NOMO-1 treated with DMSO at 0.1 percent for 48 hours (cell line): ENCODE data around the gene BCAR3.
"Not testable (repeated sequence)": the region's sequence is repeated elsewhere in the genome, so short reads cannot be mapped to it uniquely, and the experiment has no call there.

Source experiments
- DNase-seq: peaks from one replicate; lab custom pipeline; 2025; ENCODE audit not compliant: unreplicated experiment; lab: John Stamatoyannopoulos, UW

The BCAR3 gene

DNA sequence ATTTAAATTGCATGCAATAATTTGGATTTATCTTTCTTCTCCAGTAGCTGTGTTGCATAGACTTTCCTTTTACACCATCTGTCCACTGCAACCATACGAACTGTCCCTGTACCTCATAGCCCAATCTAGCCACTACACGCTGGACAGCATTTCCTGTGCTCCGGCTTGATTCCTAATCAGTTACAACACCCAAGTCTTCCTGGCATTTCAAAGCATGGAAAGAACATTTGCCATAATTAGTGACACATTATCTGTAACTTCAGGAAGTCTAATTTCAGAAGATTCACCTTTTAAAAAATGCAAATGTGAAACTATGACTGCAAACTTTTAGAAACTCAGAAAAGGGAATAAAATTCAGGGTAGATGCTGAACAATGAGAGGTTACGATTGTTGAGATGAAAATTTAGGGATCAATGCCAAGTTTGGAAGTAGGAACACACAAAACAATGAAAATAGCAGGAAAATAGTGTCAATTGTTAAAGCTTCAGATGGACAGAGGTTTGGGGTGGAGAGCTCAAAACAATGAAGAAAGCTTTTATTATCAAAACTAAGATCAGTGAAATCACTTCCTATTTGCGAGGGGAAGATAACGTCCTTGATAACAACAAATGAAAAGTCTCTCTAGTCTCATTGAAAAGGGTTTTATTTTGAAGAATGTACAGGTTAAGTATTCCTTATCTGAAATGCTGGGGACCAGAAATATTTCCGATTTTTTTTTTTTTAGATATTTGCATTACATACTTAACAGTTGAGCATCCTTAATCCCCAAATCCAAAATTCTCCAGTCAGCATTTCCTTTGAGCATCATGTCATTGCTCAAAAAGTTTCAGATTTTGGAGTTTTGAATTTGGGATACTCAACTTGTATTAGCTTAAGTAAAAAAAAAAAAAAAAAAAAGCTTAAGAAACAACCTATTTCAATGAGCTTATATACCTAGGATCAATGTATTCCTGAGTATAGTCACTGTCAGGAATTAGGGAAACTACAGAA lies 126.5 kb downstream of the BCAR3 start:
- DNase-seq, result no peak

DNA sequence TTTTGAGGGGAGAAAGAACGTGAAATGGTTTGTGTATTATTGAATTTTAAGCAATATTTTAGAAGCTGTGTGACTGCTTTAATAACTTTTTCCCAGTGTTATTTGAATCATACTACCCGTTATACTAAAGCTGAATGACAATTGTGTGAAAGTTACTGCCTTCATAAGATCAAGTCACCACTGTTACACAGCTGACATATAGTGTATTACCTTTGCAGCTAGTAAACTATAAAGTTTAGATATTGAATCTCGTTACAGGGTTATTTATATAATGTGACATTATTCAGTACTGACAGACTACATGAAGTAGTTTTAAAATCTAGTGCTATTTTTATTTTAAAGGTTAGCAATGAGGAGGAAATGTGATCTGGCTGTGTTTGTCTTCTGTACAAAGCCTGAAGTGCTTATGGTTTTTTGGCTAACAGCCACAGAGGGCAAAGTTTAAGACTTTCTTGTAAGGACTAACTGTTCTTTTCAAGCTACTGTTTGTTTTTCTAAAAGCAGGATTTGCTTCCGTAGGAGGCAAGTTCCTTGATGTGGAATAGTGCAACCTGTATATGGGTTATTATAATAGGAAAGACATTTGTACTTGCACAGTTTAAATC lies 127.6 kb downstream of the BCAR3 start:
- not testable (repeated sequence) for DNase-seq

DNA sequence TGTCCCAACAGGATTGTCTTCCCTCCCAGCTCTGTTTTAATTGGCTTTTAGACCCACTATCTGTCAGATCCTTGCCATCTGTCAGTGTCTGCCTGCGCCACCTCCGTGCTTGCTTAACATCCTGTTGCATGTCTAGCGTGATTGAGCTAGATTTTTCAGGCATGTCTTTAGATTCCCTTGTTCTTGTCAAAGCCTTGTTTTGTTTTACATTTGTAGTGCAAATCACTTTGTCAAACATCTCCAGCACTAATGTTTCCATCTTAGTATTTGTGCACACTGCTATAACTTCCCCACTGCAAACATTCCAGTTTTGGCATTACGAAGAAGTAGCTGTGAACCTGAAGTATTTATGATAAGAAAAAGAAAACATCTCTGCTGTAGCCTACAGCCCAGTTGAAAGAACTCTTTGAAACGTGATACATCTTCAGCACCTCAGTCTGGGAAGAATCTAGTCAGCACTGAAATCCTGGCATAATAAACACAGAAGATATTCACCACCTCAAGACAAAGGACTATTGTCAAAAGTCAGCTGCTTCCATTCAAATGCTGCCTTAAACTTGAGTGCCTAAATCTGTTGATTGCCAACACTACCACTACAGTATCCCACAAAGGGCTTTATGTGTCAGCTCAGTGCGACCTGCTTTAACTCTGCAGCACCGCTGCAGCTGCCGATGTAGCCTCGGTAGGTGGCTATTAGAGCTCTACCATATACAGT lies 128.7 kb downstream of the BCAR3 start:
- DNase-seq, result peak; percentile 60

DNA sequence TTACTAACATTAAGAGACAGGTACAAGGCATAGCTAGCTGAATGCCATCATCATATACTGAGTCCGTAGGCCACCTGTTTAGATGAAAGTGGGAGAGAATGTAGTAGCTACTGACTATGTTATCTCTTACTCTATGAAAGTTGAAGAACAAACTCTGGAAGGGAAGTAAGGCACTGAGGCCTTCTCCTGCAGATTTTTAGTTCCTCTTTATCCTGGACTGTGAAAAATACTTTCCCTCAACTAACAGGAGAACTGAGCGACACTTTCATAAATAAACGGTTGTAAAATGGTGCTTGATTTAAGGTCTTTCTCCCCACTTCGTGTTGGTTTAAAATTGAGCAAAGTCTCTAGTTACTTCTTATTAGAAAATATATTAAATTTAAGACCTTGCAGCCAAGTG lies 131.8 kb downstream of the BCAR3 start:
- DNase-seq, result peak; percentile 49

DNA sequence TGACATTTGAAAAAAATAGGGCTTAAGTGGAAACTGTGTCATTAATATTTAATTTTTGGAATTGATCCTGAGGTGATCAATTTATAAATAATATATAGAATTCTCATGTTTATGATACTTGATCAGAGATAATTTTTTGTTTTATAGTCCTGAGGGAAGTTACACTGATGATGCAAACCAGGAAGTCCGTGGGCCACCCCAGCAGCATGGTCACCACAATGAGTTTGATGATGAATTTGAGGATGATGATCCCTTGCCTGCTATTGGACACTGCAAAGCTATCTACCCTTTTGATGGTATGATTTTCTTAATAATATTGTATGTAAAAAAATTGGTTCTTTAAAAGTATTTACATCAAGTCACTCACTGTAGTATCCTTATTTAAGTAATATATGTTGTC lies 132.5 kb downstream of the BCAR3 start:
- no peak for DNase-seq

DNA sequence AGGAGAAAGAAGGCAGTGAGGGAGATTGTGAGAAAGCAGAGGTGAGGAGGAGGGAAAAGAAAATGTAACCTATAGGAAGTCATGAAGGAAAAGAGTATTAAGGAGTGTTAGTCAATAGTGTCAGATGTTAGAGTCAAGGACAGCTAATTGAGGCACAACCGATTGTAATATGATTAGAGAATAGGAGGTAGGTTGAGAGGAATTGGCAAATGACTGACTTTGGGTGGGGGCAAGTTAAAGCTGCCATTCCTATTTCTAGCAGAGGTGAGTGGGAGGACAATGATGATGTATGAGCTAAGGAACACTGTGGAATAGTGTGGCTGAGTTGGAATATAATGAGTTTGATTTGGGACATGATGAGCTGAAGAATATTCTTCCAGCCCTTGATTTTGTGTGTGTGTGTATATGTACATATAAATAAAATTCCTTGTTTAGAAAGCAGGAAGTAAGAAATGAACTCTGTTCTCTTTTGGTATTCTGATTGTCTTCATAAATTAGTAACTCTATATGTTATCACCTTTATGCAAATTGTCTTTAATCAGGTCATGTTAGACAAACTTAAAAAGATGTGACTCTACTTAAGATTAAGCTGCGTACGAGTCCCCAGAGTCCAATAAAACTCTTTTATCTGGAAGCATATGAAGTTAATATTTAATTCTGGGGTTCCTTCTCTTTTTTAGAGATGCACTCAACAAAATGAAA lies 135.3 kb downstream of the BCAR3 start:
- DNase-seq, result no peak

DNA sequence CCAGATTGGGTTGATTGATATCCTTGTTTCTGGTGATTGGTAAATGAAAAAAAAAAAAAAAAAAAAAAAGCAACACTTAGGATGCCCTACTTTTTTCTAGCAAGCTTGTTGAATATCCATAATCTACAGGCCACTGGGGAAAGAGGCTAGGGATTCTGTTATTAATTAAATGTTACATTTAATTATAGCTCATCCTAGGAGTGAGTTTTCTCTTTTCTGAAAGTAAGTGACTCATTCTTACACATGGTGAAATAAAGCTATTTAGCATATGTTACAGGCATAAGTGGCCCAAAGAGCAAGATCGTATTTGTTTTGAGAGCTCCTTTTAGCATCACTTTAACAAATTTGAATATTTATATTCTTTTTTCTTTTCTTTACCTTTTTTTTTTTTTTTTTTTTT lies 139.2 kb downstream of the BCAR3 start:
- no peak for DNase-seq

DNA sequence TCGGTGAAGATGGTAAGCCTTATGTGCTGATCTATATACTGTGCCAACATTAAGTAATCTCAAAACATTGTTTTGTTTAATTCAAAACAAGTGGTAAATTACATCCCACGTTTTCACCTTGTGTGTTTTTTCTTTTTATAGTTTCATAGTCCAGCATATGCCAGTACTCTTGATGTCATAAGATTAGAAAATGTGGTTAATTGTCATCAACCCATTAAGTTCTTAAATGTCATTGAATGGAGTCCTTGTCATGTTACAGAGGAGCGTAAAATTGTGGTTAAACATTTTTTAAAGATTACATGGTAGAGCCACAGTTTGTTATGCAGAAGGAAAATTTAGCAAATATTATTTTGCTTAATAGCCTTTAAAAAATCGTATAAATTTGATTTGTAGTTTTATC lies 140.6 kb downstream of the BCAR3 start:
- DNase-seq, result no peak

DNA sequence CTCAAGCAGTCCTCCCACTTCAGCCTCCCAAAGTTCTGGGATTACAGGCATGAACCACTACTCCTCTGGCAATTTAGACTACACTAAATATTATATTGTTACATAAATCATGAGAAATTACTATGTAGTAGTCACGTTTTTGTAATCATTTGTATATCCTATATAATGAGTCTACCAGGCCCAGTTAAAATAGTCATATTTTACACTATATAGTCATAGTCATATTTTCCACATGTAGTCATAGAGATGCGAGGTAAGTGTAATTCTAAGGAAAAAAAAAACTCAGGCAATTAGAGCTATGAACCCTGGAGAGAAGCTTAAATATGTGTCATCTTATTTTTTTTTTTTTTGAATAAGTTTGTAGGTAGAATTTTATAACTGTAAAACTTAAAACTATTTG lies 143.7 kb downstream of the BCAR3 start:
- no peak for DNase-seq

DNA sequence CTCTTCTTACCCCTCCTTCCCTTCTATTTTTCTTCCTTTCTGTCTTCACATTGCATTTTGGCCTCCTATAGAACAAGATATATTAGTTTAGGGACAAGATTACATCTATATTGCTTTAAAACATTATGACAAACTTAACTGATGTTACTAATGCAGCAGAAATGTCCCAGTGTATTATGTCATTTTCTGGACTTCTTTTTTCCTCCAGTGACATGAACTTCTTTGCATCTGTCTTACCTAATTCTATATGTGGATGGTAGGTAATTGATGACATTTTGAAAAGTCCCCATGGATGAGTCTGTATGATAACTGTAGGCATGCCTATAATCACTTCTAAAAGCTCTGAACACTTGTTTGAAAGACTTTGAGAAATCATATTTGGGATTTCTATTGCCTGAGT lies 144.2 kb downstream of the BCAR3 start:
- DNase-seq, result no peak

DNA sequence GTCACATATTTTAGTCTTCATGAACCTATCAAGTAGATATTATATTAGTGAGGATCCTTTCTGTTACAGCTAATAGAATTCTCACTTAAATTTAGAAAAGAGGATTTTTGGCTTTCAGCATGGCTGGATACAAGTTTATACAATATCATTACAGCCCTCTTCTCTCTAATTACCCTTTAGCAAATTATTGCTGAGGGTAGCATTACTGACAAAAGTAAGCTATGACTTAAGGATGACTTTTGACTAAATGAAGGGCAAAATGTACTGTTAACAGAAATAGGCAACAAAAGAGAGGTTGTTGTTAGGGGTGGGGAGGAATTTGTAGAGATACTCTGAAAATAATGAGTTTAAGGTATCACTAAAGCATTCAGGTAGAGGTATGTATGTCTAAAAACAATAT lies 148.0 kb downstream of the BCAR3 start:
- DNase-seq, result no peak

DNA sequence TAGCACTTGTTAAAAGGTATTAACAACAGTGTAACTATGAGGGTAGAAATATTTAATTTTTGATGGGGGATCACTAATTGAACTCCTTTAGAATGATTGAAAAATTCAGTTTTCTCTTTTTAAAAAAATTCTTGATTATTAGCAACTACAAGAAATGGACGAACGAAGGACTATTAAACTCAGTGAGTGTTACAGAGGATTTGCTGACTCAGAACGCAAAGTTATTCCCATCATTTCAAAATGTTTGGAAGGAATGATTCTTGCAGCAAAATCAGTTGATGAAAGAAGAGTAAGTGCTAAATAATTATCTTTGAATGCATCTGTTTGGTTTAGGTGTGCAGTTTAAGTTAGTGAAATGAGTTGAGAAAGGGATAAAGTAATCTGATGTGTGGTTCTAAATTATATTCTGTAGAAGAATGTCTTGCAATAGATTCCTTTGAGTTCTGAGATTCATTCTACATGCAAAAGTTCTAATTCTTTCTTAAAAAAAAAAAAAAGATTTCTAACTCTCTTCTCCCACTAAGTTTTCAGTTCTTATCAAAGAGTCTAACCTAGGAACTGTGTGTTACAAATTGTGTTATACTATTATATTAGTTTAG lies 148.8 kb downstream of the BCAR3 start:
- DNase-seq, result no peak

DNA sequence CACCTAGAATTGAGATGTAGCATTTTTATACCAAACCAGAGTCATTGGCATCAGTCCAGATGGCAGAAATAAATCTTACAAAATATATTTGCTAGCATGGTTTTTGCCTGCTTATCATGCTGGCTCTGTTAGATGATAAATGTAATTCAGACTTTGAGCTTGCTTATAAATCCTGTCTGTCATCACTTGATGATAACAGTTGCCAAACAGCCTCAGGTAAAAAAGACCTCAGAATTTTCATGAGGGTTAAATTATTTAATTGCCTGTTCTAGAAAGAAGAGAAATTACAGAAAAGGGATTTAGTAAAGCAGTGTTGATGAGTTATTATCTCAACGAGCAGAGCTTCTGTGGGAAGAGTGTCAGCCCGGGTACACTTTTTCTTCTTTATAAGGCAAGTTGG lies 150.4 kb downstream of the BCAR3 start:
- DNase-seq, result no peak

DNA sequence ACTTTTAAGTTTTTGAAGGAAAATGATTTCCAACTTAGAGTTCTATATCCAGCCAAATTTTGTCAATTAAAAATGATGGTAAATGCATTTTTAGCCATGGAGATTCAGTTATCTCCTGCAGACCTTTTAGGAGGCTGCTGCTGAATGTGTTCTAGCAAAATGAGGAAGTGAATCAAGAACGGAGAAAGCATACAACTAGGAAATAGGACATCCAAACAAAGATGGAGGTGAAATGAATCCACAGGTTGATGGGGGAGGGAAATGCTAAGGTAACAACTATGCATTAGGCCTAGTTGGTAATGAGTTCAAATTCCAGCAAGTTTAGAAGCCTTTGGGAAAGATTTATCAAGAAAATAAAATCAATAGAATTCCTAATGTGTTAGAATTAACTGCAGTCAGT lies 153.2 kb downstream of the BCAR3 start:
- peak; percentile 69 for DNase-seq

DNA sequence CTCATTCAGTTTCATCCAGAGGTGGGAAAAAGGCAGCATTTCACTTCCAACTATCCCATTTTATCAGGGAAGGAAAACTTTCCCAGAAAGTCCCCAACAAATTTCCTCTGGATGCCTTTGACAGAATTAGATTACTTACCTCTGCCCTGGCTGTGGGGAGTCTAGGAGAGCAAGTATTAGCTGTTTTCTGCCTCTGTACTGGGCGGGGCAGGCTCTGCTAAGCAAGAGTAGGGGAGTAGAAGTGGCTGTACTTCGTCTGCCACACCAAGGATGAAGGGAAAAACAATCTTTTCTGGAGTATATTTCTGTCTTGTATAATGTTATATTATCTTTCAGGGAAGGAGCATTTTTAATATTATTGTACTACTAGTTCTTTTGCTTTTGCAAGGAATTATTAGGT lies 155.2 kb downstream of the BCAR3 start:
- no peak for DNase-seq

DNA sequence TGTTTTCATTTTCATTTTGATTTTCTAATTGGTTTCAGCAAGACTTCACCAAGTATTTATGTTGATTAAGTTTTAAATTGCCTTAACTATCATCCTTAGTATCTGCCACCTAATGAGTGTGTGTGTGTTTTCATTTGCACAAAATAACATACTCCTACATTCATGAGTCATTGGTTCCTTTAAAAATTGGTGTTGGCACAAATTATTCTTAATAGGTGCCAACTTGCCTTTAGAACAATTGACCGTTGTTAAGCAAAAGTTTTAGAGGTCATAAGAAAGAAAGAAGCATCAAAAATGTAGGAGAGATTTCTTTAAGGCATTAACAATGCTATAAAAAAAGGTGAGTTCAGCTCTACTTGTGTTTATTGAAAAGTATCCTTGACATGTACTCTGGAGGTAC lies 156.2 kb downstream of the BCAR3 start:
- DNase-seq, result no peak

DNA sequence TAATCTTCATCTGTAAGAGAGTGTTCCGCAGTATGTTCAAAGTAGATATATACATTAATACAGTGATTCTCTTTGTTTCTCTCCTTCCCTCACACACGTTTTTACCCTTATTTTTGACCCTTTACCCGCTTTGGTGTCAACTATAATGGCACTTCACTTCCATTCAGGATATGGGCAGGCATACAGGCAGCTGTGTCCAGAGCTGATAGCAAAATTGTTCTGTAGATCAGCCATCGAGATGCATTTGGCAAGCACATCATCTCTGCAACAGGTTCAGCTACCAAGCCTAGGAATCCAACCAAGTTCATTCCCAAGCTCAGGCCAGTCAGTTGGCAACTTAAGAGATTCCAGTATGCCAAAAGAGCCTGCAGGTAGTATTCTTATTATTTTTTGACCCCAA lies 158.9 kb downstream of the BCAR3 start:
- DNase-seq, result no peak

DNA sequence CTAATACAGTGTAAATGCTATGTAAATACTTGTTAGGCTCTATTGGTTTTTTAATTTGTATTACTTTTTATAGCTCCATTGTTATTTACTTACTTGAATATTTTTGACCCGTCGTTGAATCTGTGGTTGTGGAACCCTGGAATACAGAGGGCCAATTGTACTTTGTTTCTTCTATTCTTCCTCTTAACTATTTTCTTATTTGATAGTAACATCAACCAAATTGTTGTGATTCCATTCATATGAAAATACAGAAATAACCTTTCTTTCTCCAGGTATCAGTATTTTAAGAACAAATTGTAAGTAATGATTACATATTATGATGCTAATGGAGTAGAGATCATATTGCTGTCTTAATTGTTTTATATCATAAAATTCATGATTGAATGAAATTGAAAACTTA lies 160.0 kb downstream of the BCAR3 start:
- DNase-seq, result no peak

DNA sequence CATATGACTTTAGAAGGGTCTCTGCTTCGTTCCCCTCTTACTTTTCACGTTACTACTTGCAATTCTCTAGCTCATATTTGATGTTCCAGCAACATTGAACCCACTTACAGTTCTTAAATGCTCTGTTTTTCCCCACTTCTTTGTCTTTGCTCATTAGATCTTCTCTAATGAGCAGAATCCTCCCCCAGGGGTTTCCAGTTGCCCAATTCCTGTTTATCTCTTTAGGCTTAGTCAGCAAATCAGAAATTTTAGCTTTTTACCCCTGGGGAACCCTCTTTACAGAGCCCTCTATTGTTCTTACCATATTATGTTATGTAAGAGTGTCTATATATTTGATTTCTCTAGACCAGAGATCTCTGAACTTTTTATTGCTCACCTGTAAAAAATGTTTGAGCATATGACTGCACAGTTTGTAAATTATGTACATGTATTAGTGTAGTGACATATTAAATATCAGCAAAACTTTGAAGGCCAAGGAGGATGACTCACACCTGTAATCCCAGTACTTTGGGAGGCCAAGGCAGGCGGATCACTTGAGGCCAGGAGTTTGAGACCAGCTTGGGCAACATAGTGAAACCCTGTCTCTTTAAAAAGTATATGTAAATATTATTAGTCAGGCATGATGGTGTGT lies 162.3 kb downstream of the BCAR3 start:
- DNase-seq, result no peak

DNA sequence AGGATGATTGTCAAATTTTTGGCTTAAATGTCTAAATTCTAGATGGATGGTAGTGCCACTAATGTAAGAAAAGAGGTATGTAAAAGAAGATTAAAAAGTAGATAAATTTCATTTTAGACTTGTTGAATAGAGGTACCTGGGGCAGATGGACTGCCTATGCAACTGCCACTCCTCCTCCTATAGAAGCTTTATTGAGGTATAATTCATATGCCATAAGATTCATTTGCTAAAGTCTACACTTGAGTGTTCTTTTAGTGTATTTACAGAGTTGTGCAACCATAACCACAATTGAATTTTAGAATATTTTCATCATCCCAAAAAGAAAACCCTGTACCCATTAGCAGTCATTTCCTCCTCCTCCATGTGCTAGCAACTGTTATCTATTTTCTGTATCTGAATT lies 163.1 kb downstream of the BCAR3 start:
- DNase-seq, result no peak
